Neural progenitor cell (in vitro differentiated cells): Measurements from ENCODE around the gene TIPIN. TPM values are rescaled to one million over a fixed set of nuclear protein-coding genes. Genes with fewer than 3 reads are reported as not detected.
A peak's percentile ranks its signal among the peaks of the same experiment; 100 is the strongest.

Experiments
- DNase-seq: peaks from one replicate; pipeline ENCODE4 v3.0.0-alpha.2; 2016; ENCODE audit warnings: low spot score
- H2AFZ ChIP-seq: fragments of 200-600 bp; sonication (generic); replicated peaks from 2 replicates; pipeline ENCODE4 v1.6.1; 2016; ENCODE audit warnings: antibody characterized with exemption
- H3F3A ChIP-seq: fragments of 200-600 bp; sonication (generic); 2 replicates; pipeline ENCODE4 v1.6.1; 2016; ENCODE audit warnings: antibody characterized with exemption, low read depth
- H3K27ac ChIP-seq: fragments of 200-600 bp; sonication (generic); 2 replicates; pipeline ENCODE4 v1.5.1; 2016; ENCODE audit warnings: mild to moderate bottlenecking
- H3K27me3 ChIP-seq: fragments of 200-600 bp; sonication (generic); 2 replicates; pipeline ENCODE4 v1.6.1; 2016; ENCODE audit warnings: mild to moderate bottlenecking, moderate library complexity
- H3K36me3 ChIP-seq: fragments of 200-600 bp; sonication (generic); 2 replicates; pipeline ENCODE4 v1.5.1; 2016
- H3K4me1 ChIP-seq: fragments of 200-600 bp; sonication (generic); 2 replicates; pipeline ENCODE4 v1.6.1; 2016; ENCODE audit warnings: mixed run types
- H3K4me2 ChIP-seq: fragments of 200-600 bp; sonication (generic); 2 replicates; pipeline ENCODE4 v1.6.1; 2016
- H3K4me3 ChIP-seq: fragments of 200-600 bp; sonication (generic); 2 replicates; pipeline ENCODE4 v1.5.1; 2016
- H3K79me2 ChIP-seq: fragments of 200-600 bp; sonication (generic); 2 replicates; pipeline ENCODE4 v1.6.1; 2016; ENCODE audit warnings: low read depth
- H3K9ac ChIP-seq: fragments of 200-600 bp; sonication (generic); 2 replicates; pipeline ENCODE4 v1.6.1; 2016
- H3K9me3 ChIP-seq: fragments of 200-600 bp; sonication (generic); 2 replicates; pipeline ENCODE4 v1.5.1; 2016; ENCODE audit warnings: low read depth
- H4K20me1 ChIP-seq: fragments of 200-600 bp; sonication (generic); 2 replicates; pipeline ENCODE4 v1.6.1; 2016; ENCODE audit warnings: low read depth
- H3K27ac Mint-ChIP-seq: 3 replicates; pipeline ENCODE4 v1.8.0; 2021; ENCODE audit warnings: mixed read lengths
- H3K27me3 Mint-ChIP-seq: 2 replicates; pipeline ENCODE4 v1.8.0; 2022; ENCODE audit warnings: low read depth, mild to moderate bottlenecking, inconsistent platforms, moderate library complexity, mixed read lengths; ENCODE audit not compliant: insufficient read depth
- H3K36me3 Mint-ChIP-seq: 3 replicates; pipeline ENCODE4 v1.8.0; 2021; ENCODE audit warnings: mixed read lengths
- H3K4me1 Mint-ChIP-seq: 3 replicates; pipeline ENCODE4 v1.8.0; 2021; ENCODE audit warnings: mixed read lengths
- H3K4me3 Mint-ChIP-seq: 3 replicates; pipeline ENCODE4 v1.8.0; 2021; ENCODE audit warnings: mild to moderate bottlenecking, moderate library complexity, mixed read lengths
- H3K9me3 Mint-ChIP-seq: 3 replicates; pipeline ENCODE4 v1.8.0; 2020; ENCODE audit warnings: mixed read lengths
- CTCF ChIP-seq: fragments of 200-600 bp; sonication (generic); IDR thresholded peaks from 2 replicates; pipeline ENCODE4 v1.5.1; 2017; ENCODE audit warnings: antibody characterized with exemption, mild to moderate bottlenecking
- EZH2 ChIP-seq: fragments of 200-600 bp; sonication (generic); IDR thresholded peaks from 2 replicates; pipeline ENCODE4 v1.6.1; 2017; ENCODE audit warnings: antibody characterized with exemption, mild to moderate bottlenecking, moderate library complexity
- small RNA-seq: library from RNA; depleted of rRNA; stranded (forward); fragments of <200 nt; gene quantifications from one replicate; pipeline ENCODE3, GENCODE V24; 2015
- total RNA-seq: library from RNA; depleted of rRNA; stranded (reverse); fragments of >200 nt; gene quantifications from 2 replicates; pipeline ENCODE4 v1.2.3, GENCODE V29; 2015; ENCODE audit warnings: low replicate concordance

Gene TIPIN
- total RNA-seq, 1 donor from 2014 or later = 28.9 TPM

- H3K4me2 ChIP-seq = no peak overlapping the region
- no peaks in the 10 kb centered on the region for H3K79me2 ChIP-seq
- Mint-ChIP-seq H3K36me3 (no peaks in the 10 kb centered on the region), H3K4me1 (peaks cover 11% of the 10 kb centered on the region), H3K27ac (no peak overlapping the region), H3K9me3 (no peaks in the 10 kb centered on the region), H3K4me3 (no peak overlapping the region), H3K27me3 (no peaks in the 10 kb centered on the region)
- no peak overlapping the region for H3K27ac ChIP-seq
- no peaks in the 10 kb centered on the region for H4K20me1 ChIP-seq
- peak; percentile 38 for DNase-seq
- no peak overlapping the region for H2AFZ ChIP-seq
- no peaks in the 10 kb centered on the region for H3K9me3 ChIP-seq
- H3F3A ChIP-seq = peaks cover 12% of the 10 kb centered on the region
- H3K9ac ChIP-seq = no peak overlapping the region
- TF ChIP-seq CTCF (peak; percentile 61), EZH2 (no peak)
- peaks cover 1% of the 10 kb centered on the region for H3K27me3 ChIP-seq
- peaks cover 3% of the 10 kb centered on the region for H3K4me1 ChIP-seq
- no peaks in the 10 kb centered on the region for H3K36me3 ChIP-seq
- no peak overlapping the region for H3K4me3 ChIP-seq
These were observed 68.9 kb downstream of the TIPIN start for GRCh38 chr15:66287461-66288057.

Small RNA genes lying within 50 kb of the gene (small RNA-seq; reads per million reads assigned to genes)
- gene RF00019 (not detected), gene SCARNA14 (6.2 reads per million, percentile 94 among the genes with 10 or more reads in this experiment)

Other genes with a start within 250 kb of the TIPIN start
- gene MEGF11, start 102.9 kb downstream of the TIPIN start, total RNA-seq = 0.06 and 1.5 TPM in 2 replicates
- gene DIS3L, start 63.1 kb downstream of the TIPIN start, total RNA-seq = 37.4 and 53.8 TPM in 2 replicates
- gene MAP2K1, start 30.2 kb upstream of the TIPIN start, total RNA-seq = 42.6 and 55.2 TPM in 2 replicates
- 26.2 and 32.7 TPM in 2 replicates for gene SNAPC5, start 141.1 kb upstream of the TIPIN start, total RNA-seq
- gene RPL4, start 148.2 kb upstream of the TIPIN start, total RNA-seq = 7,725 and 7,728 TPM in 2 replicates
- gene ZWILCH, start 148.6 kb upstream of the TIPIN start, total RNA-seq = 45.2 and 89.5 TPM in 2 replicates
- gene LCTL, start 209.3 kb upstream of the TIPIN start, total RNA-seq = 17.2 and 19.2 TPM in 2 replicates